Osteocyte (in vitro differentiated cells): ENCODE measurements around the gene ZNF790. TPM values are rescaled to one million over a fixed set of nuclear protein-coding genes. Genes with fewer than 3 reads are reported as not detected.

Experiments used
- DNase-seq: peaks from one replicate; pipeline ENCODE4 v3.0.0; 2021; ENCODE audit warnings: mixed read lengths; ENCODE audit not compliant: unreplicated experiment; ENCODE audit errors: extremely low spot score
- H3K27ac Mint-ChIP-seq: one replicate; pipeline ENCODE4 v1.8.0; 2021; ENCODE audit warnings: mild to moderate bottlenecking, mixed read lengths; ENCODE audit not compliant: unreplicated experiment
- H3K27me3 Mint-ChIP-seq: one replicate; pipeline ENCODE4 v1.8.0; 2021; ENCODE audit warnings: mixed read lengths; ENCODE audit not compliant: unreplicated experiment
- H3K36me3 Mint-ChIP-seq: one replicate; pipeline ENCODE4 v1.8.0; 2021; ENCODE audit warnings: mixed read lengths; ENCODE audit not compliant: unreplicated experiment
- H3K4me1 Mint-ChIP-seq: one replicate; pipeline ENCODE4 v1.8.0; 2021; ENCODE audit warnings: mixed read lengths; ENCODE audit not compliant: unreplicated experiment
- H3K4me3 Mint-ChIP-seq: one replicate; pipeline ENCODE4 v1.8.0; 2021; ENCODE audit warnings: mild to moderate bottlenecking, moderate library complexity, mixed read lengths; ENCODE audit not compliant: unreplicated experiment
- H3K9me3 Mint-ChIP-seq: one replicate; pipeline ENCODE4 v1.8.0; 2021; ENCODE audit warnings: mixed read lengths; ENCODE audit not compliant: unreplicated experiment
- CTCF ChIP-seq: fragments of 200-600 bp; sonication (generic); IDR thresholded peaks from 2 replicates; pipeline ENCODE4 v1.5.0; 2021; ENCODE audit warnings: antibody characterized with exemption, mild to moderate bottlenecking, moderate library complexity
- long read RNA-seq: library from polyadenylated mRNA; unstranded; transcript quantifications from one replicate; pipeline ENCODE4 v2.0.0, GENCODE V29; 2021
- total RNA-seq: library from RNA; stranded (reverse); gene quantifications from 2 replicates; pipeline ENCODE4 v1.2.1, GENCODE V29; 2021

ZNF790 gene
- total RNA-seq: 10.1 and 10.3 TPM in 2 replicates
- long read RNA-seq, transcript ZNF790-207 (5 exons, 2,361 nt): minor isoform, 9 of 57 reads
- long read RNA-seq, transcript ZNF790-201 (5 exons, 3,037 nt): major isoform, 33 of 57 reads
- long read RNA-seq, partial matches to known transcripts: 1 of 57 reads
- long read RNA-seq, other reads (novel, unspliced or antisense): 12 of 57 reads

DNA sequence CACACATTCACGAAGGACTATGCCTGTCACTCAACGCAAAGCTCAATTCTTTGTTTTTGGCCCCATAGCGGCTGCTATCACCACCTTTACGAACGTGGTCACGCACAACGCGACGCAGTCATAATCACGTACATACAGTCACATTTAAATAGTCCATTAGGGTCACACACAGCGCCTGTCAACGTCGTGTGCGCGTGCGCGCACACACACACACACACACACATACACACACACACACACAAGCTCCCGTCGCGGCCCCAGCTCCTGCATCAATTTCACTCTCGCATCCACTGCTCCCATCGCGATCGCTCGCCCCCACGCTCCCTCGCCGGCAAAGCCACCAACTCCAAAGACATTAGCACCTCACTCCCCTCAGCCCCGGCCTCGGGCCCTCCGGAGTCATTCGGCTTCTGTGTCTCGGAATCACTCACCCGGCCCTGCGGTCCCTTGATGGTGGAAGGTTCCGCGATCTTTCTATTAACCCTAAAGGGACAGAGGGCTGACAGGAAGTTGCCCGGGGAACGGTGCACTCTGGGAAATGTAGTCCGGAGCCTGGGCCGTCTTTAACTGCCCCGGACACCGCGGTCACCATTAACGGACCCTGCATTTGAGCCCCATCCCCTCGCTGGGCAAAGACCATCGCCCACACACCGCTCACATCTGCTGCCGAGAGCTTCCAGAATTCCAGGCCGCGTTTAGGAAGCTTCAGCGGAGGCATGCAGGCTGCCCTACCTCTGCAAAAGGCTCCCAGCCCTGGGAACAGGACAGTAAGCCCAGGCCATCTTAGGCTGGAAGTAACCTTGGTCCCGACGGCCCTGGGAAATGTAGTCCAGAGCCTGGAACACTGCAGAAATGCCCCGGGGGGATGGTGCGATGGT, at the start of gene ZNF790:
Gene ZNF790, minus strand, starts transcription at position 482 of the 878 bp plus-strand sequence. CDS start 12,768 bp downstream, outside the sequence.
- Mint-ChIP-seq H3K9me3 (peaks cover 25% of the 10 kb centered on the region), H3K36me3 (peaks cover 42% of the 10 kb centered on the region), H3K27me3 (no peaks in the 10 kb centered on the region), H3K4me3 (no peak within 1 kb of the TSS), H3K27ac (no peak within 1 kb of the TSS), H3K4me1 (no peaks in the 10 kb centered on the region)
- TF ChIP-seq CTCF: no peak
- peak; percentile 93 for DNase-seq

- no peak overlapping the region for H3K27ac Mint-ChIP-seq
- no peak for DNase-seq
- no peak overlapping the region for H3K4me3 Mint-ChIP-seq
- no peaks in the 10 kb centered on the region for H3K4me1 Mint-ChIP-seq
- peaks cover 42% of the 10 kb centered on the region for H3K9me3 Mint-ChIP-seq
- H3K27me3 Mint-ChIP-seq: no peaks in the 10 kb centered on the region
- peaks cover 63% of the 10 kb centered on the region for H3K36me3 Mint-ChIP-seq
- TF ChIP-seq CTCF: no peak
Measured at GRCh38 chr19:36876993-36877938, 39.1 kb upstream of the ZNF790 start.

DNA sequence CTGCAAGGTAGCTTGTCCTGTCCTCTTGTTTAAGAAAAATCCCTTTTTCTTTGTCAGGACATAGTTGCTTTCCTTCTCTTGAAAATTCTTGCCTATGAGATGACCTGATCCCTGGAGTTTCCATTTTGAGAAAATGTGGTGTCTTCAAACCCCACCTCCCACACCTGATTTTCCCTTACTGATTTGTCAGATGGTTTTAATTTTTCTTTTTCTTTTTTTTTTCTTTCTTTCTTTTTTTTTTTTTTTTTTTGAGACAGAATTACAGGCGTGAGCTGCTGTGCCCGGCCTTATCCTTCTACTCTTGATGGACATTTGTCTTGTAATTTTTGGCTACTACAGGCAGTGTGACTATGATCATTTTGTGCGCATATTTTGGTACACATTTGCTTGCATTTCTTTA, 13.7 kb upstream of the ZNF790 start:
- no peaks in the 10 kb centered on the region for H3K27me3 Mint-ChIP-seq
- no peak for DNase-seq
- no peak overlapping the region for H3K4me3 Mint-ChIP-seq
- H3K9me3 Mint-ChIP-seq: peaks cover 24% of the 10 kb centered on the region
- peaks cover 41% of the 10 kb centered on the region for H3K36me3 Mint-ChIP-seq
- H3K4me1 Mint-ChIP-seq: peaks cover 5% of the 10 kb centered on the region
- no peak for TF ChIP-seq CTCF
- H3K27ac Mint-ChIP-seq: no peak overlapping the region

- no peak for TF ChIP-seq CTCF
- no peak within 1 kb of the TSS for H3K27ac Mint-ChIP-seq
Measured at GRCh38 chr19:36850559-36851442, 12.6 kb upstream of the ZNF790 start, which contains the start of gene ZNF345. Gene ZNF345, plus strand, starts transcription at chr19:36850876. Its CDS starts 25,955 bp downstream, at chr19:36876831.

More at GRCh38 chr19:36850559-36851442, 12.6 kb upstream of the ZNF790 start, which contains the start of gene ZNF345:
- no peaks in the 10 kb centered on the region for H3K27me3 Mint-ChIP-seq
- H3K36me3 Mint-ChIP-seq: peaks cover 35% of the 10 kb centered on the region
- H3K9me3 Mint-ChIP-seq: peaks cover 18% of the 10 kb centered on the region
- no peak within 1 kb of the TSS for H3K4me3 Mint-ChIP-seq
- peak; percentile 94 for DNase-seq
- H3K4me1 Mint-ChIP-seq: peaks cover 5% of the 10 kb centered on the region
